ENCODE results near the gene SPEF2.

GRCh38 chr5:35832762-35833161 lies 215.1 kb downstream of the SPEF2 start:
- no peak for TF ChIP-seq POLR2AphosphoS5 (IDR thresholded peaks at IDR 0.05; ENCODE audit: low read depth, low read length)
- no peak for TF ChIP-seq POLR2A (IDR thresholded peaks at IDR 0.05; ENCODE audit: low read depth, low read length)
- TF ChIP-seq TAF1 (IDR thresholded peaks at IDR 0.05; ENCODE audit: low read depth, low read length), result no peak
- no peak for TF ChIP-seq SPI1 (IDR thresholded peaks at IDR 0.05; ENCODE audit: low read depth, low read length)
- TF ChIP-seq PAX5 (IDR thresholded peaks at IDR 0.05; ENCODE audit: insufficient read depth, low read length, severe bottlenecking), result no peak
- no peak for TF ChIP-seq POU2F2 (IDR thresholded peaks at IDR 0.05; ENCODE audit: low read depth, low read length)

Data from GM12891 (cell line).